NCI-H460 (cell line): ENCODE results near the gene OR52N2. TPM values are rescaled to one million over a fixed set of nuclear protein-coding genes. Genes with fewer than 3 reads are reported as not detected.

Experiments
- total RNA-seq: library from RNA; depleted of rRNA; stranded (reverse); fragments of >200 nt; shearing (Covaris generic); gene quantifications from 2 replicates; pipeline ENCODE4 v1.2.3, GENCODE V29; 2014; rRNA removed

The OR52N2 gene
- total RNA-seq, 1 experiment from 2014 or later, result not detected

Other genes starting within 250 kb of the OR52N2 start
- not detected in 2 replicates for gene OR52B6, start 228.0 kb upstream of the OR52N2 start, total RNA-seq
- 8.5 and 10.2 TPM in 2 replicates for gene TRIM6, start 212.3 kb upstream of the OR52N2 start, total RNA-seq
- 4.9 and 6.3 TPM in 2 replicates for gene TRIM34, start 183.9 kb upstream of the OR52N2 start, total RNA-seq
- gene TRIM5, start 123.8 kb upstream of the OR52N2 start, total RNA-seq, result 23.8 and 25.1 TPM in 2 replicates
- 1.2 and 1.4 TPM in 2 replicates for gene TRIM22, start 119.1 kb upstream of the OR52N2 start, total RNA-seq
- not detected in 2 replicates for gene OR56B1, start 72.5 kb upstream of the OR52N2 start, total RNA-seq
- not detected in 2 replicates for gene OR52N4, start 54.7 kb upstream of the OR52N2 start, total RNA-seq
- gene OR52N5, start 25.6 kb upstream of the OR52N2 start, total RNA-seq, result not detected in 2 replicates
- not detected in 2 replicates for gene OR52N1, start 17.7 kb upstream of the OR52N2 start, total RNA-seq
- not detected in 2 replicates for gene OR52E6, start 33.0 kb downstream of the OR52N2 start, total RNA-seq
- gene OR52E8, start 48.8 kb downstream of the OR52N2 start, total RNA-seq, result not detected in 2 replicates
- gene OR52E4, start 71.7 kb downstream of the OR52N2 start, total RNA-seq, result not detected in 2 replicates
- gene OR52E5, start 84.3 kb downstream of the OR52N2 start, total RNA-seq, result not detected in 2 replicates
- gene OR56A3, start 133.3 kb downstream of the OR52N2 start, total RNA-seq, result not detected in 2 replicates
- gene OR56A5, start 159.6 kb downstream of the OR52N2 start, total RNA-seq, result not detected in 2 replicates
- not detected in 2 replicates for gene OR52L1, start 178.1 kb downstream of the OR52N2 start, total RNA-seq
- gene OR56A4, start 198.0 kb downstream of the OR52N2 start, total RNA-seq, result not detected in 2 replicates
- not detected in 2 replicates for gene OR56A1, start 221.8 kb downstream of the OR52N2 start, total RNA-seq